ENCODE measurements around the gene HEATR5A.

HEATR5A gene

GRCh38 chr14:31297701-31298344 lies 122.5 kb downstream of the HEATR5A start:
- no peak overlapping the region for H3K4me3 ChIP-seq (ENCODE audit: low read depth, low read length)
- DNase-seq (ENCODE audit: low read depth) = no peak
- no peak for TF ChIP-seq POLR2A (IDR thresholded peaks at IDR 0.05; ENCODE audit: extremely low read depth, insufficient read length)
- no peak for TF ChIP-seq MYC (IDR thresholded peaks at IDR 0.05; ENCODE audit: low read depth, low read length)
- TF ChIP-seq MAX (IDR thresholded peaks at IDR 0.05; ENCODE audit: low read depth, low read length) = no peak
- TF ChIP-seq CTCF (IDR thresholded peaks at IDR 0.05; ENCODE audit: low read depth, low read length) = no peak

- no peak overlapping the region for H3K4me3 ChIP-seq (ENCODE audit: low read depth, low read length)
- DNase-seq (ENCODE audit: low read depth) = no peak
- TF ChIP-seq MYC (IDR thresholded peaks at IDR 0.05; ENCODE audit: low read depth, low read length) (no peak), CTCF (IDR thresholded peaks at IDR 0.05; ENCODE audit: low read depth, low read length) (no peak)
These were observed 123.2 kb downstream of the HEATR5A start for GRCh38 chr14:31297112-31297511.

- no peak for DNase-seq (ENCODE audit: low read depth)
These were observed 125.5 kb downstream of the HEATR5A start for GRCh38 chr14:31294746-31295405.

GRCh38 chr14:31292937-31293616 lies 127.3 kb downstream of the HEATR5A start:
- no peak for DNase-seq (ENCODE audit: low read depth)
- TF ChIP-seq CTCF (IDR thresholded peaks at IDR 0.05; ENCODE audit: low read depth, low read length) = no peak
- TF ChIP-seq MAX (IDR thresholded peaks at IDR 0.05; ENCODE audit: low read depth, low read length) = no peak
- TF ChIP-seq POLR2A (IDR thresholded peaks at IDR 0.05; ENCODE audit: extremely low read depth, insufficient read length) = no peak
- TF ChIP-seq MYC (IDR thresholded peaks at IDR 0.05; ENCODE audit: low read depth, low read length) = no peak
- H3K4me3 ChIP-seq (ENCODE audit: low read depth, low read length) = no peak overlapping the region

More at GRCh38 chr14:31294746-31295405, 125.5 kb downstream of the HEATR5A start:
- no peak overlapping the region for H3K4me3 ChIP-seq (ENCODE audit: low read depth, low read length)
- no peak for TF ChIP-seq CTCF (IDR thresholded peaks at IDR 0.05; ENCODE audit: low read depth, low read length)
- no peak for TF ChIP-seq POLR2A (IDR thresholded peaks at IDR 0.05; ENCODE audit: extremely low read depth, insufficient read length)
- no peak for TF ChIP-seq MAX (IDR thresholded peaks at IDR 0.05; ENCODE audit: low read depth, low read length)
- no peak for TF ChIP-seq MYC (IDR thresholded peaks at IDR 0.05; ENCODE audit: low read depth, low read length)

GRCh38 chr14:31291210-31291609 lies 129.1 kb downstream of the HEATR5A start:
- H3K4me3 ChIP-seq (ENCODE audit: low read depth, low read length) = no peak overlapping the region
- TF ChIP-seq CTCF (IDR thresholded peaks at IDR 0.05; ENCODE audit: low read depth, low read length) (no peak), MYC (IDR thresholded peaks at IDR 0.05; ENCODE audit: low read depth, low read length) (no peak), POLR2A (IDR thresholded peaks at IDR 0.05; ENCODE audit: extremely low read depth, insufficient read length) (no peak), MAX (IDR thresholded peaks at IDR 0.05; ENCODE audit: low read depth, low read length) (no peak)
- DNase-seq (ENCODE audit: low read depth) = peak; percentile 52

Measured in NB4 (cell line).